Mesenchymal stem cell (in vitro differentiated cells and primary cell): Measurements from ENCODE around the gene KITLG.

ENCODE experiments used
- DNase-seq: peaks from one replicate; pipeline ENCODE4 v3.0.0-alpha.2; 2013
- H2AFZ ChIP-seq: one replicate; pipeline ENCODE4 v1.6.1; 2013; ENCODE audit warnings: low read depth, mild to moderate bottlenecking, control low read depth, inconsistent platforms, low read length, moderate library complexity
- H2AK5ac ChIP-seq: 2 replicates; pipeline ENCODE4 v1.6.1; 2013; ENCODE audit warnings: low read length, moderate library complexity, mild to moderate bottlenecking, inconsistent platforms; ENCODE audit not compliant: severe bottlenecking
- H2BK120ac ChIP-seq: one replicate; pipeline ENCODE4 v1.6.1; 2013; ENCODE audit warnings: low read depth, mild to moderate bottlenecking, inconsistent platforms, low read length, moderate library complexity
- H2BK12ac ChIP-seq, 2 experiments: one replicate each; pipeline ENCODE4 v1.6.1; 2013; ENCODE audit warnings: inconsistent platforms in 2 of 2, low read length in 2 of 2, mild to moderate bottlenecking in 2 of 2, moderate library complexity in 2 of 2, control low read depth in 1 of 2
- H2BK15ac ChIP-seq: one replicate; pipeline ENCODE4 v1.6.1; 2013; ENCODE audit warnings: mild to moderate bottlenecking, low read depth, inconsistent platforms; ENCODE audit not compliant: poor library complexity, severe bottlenecking
- H2BK5ac ChIP-seq: 2 replicates; pipeline ENCODE4 v1.6.1; 2013; ENCODE audit warnings: low read depth, mild to moderate bottlenecking, low read length, control low read depth, inconsistent platforms; ENCODE audit not compliant: poor library complexity, severe bottlenecking
- H3K14ac ChIP-seq, 2 experiments: one replicate each; pipeline ENCODE4 v1.6.1; 2013; ENCODE audit warnings: inconsistent platforms in 2 of 2, low read length in 2 of 2, control low read depth in 1 of 2, mild to moderate bottlenecking in 1 of 2, moderate library complexity in 1 of 2
- H3K18ac ChIP-seq, 2 experiments: one replicate each; pipeline ENCODE4 v1.6.1; 2013; ENCODE audit warnings: inconsistent platforms in 2 of 2, low read length in 2 of 2, control low read depth in 1 of 2, low read depth in 1 of 2, mild to moderate bottlenecking in 1 of 2
- H3K23ac ChIP-seq, 2 experiments: one replicate each; pipeline ENCODE4 v1.6.1; 2013; ENCODE audit warnings: inconsistent platforms in 2 of 2, low read length in 2 of 2, mild to moderate bottlenecking in 2 of 2, moderate library complexity in 2 of 2, control low read depth in 1 of 2
- H3K27ac ChIP-seq: 2 replicates; pipeline ENCODE4 v1.5.1; 2013; ENCODE audit warnings: mild to moderate bottlenecking, moderate library complexity, low read length, control low read depth, inconsistent platforms; ENCODE audit not compliant: poor library complexity, severe bottlenecking
- H3K27me3 ChIP-seq, 2 experiments: 2 replicates each; pipeline versions ENCODE4 v1.6.1 to v1.7.0; 2013; ENCODE audit warnings: low read length in 2 of 2, mild to moderate bottlenecking in 2 of 2, moderate library complexity in 2 of 2, control low read depth in 1 of 2, inconsistent platforms in 1 of 2; ENCODE audit not compliant: control insufficient read depth in 1 of 2, insufficient read depth in 1 of 2
- H3K36me3 ChIP-seq, 2 experiments: 2 replicates each; pipeline versions ENCODE4 v1.6.1 to v1.7.0; 2013; ENCODE audit warnings: low read length in 2 of 2, control low read depth in 1 of 2, inconsistent platforms in 1 of 2, low read depth in 1 of 2, mild to moderate bottlenecking in 1 of 2; ENCODE audit not compliant: insufficient read depth in 2 of 2, control insufficient read depth in 1 of 2
- H3K4ac ChIP-seq, 2 experiments: one replicate each; pipeline ENCODE4 v1.6.1; 2013; ENCODE audit warnings: inconsistent platforms in 2 of 2, low read length in 2 of 2, mild to moderate bottlenecking in 2 of 2, moderate library complexity in 2 of 2, control low read depth in 1 of 2, low read depth in 1 of 2
- H3K4me1 ChIP-seq: 2 replicates; pipeline ENCODE4 v1.6.1; 2013; ENCODE audit warnings: low read depth, low read length, control low read depth; ENCODE audit not compliant: control insufficient read depth, insufficient read depth
- H3K4me2 ChIP-seq: 2 replicates; pipeline ENCODE4 v1.6.1; 2013; ENCODE audit warnings: low read length, mild to moderate bottlenecking, inconsistent platforms; ENCODE audit not compliant: poor library complexity, severe bottlenecking
- H3K4me3 ChIP-seq, 2 experiments: 2 replicates each; pipeline versions ENCODE4 v1.5.1 to v1.7.0; 2013; ENCODE audit warnings: low read length in 2 of 2, mild to moderate bottlenecking in 2 of 2, control low read depth in 1 of 2, low read depth in 1 of 2; ENCODE audit not compliant: insufficient read depth in 1 of 2
- H3K79me1 ChIP-seq: replicated peaks from 2 replicates; pipeline ENCODE4 v1.6.1; 2013; ENCODE audit warnings: mild to moderate bottlenecking, control low read depth, low read length, inconsistent platforms; ENCODE audit not compliant: poor library complexity, severe bottlenecking
- H3K9ac ChIP-seq: 2 replicates; pipeline ENCODE4 v1.7.0; 2013; ENCODE audit warnings: mild to moderate bottlenecking, low read length, moderate library complexity
- H3K9me3 ChIP-seq: 2 replicates; pipeline ENCODE4 v1.7.0; 2013; ENCODE audit warnings: mild to moderate bottlenecking, low read length; ENCODE audit not compliant: control insufficient read depth
- H4K8ac ChIP-seq: one replicate; pipeline ENCODE4 v1.6.1; 2013; ENCODE audit warnings: inconsistent platforms, mild to moderate bottlenecking, low read length, moderate library complexity
- H4K91ac ChIP-seq: one replicate; pipeline ENCODE4 v1.6.1; 2013; ENCODE audit warnings: mild to moderate bottlenecking, low read length, inconsistent platforms
- WGBS: methylation state at CpG from one replicate; pipeline ENCODE4 v1.1.7; 2013; ENCODE audit warnings: mixed read lengths; 5-methylcytosine and 5-hydroxymethylcytosine counted together

Gene KITLG

DNA sequence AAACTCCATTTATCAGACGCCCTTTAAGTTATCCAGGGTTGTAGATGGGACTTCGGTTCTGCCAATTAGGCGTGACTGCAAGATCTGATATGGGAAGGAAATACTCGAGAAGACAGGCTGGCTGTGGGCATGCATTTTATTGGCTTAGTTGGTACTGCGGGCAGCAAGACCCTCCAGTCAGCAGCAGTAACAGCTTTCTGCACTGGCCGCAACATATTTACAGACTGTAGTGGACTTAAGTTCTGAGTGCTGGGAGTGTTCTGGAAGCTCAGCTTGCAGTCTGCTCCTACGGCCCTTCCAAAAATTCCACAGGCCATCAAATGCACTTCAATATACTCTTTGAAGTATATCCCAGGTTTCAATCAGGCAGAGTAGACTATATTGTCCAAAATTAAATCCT lies 21.1 kb downstream of the KITLG start:
- Histone ChIP-seq H3K4ac (peak overlapping the region; percentile 35 to 85), H3K36me3 (no peaks in the 10 kb centered on the region), H2BK12ac (peak overlapping the region; percentile 75 to 89), H3K4me3 (no peak overlapping the region), H3K9ac (peak overlapping the region; percentile 41), H2AK5ac (no peak overlapping the region), H4K8ac (peak overlapping the region; percentile 52), H2BK15ac (no peak overlapping the region), H4K91ac (peak overlapping the region; percentile 34), H3K9me3 (no peaks in the 10 kb centered on the region), H3K23ac (no peak overlapping the region), H2BK5ac (no peak overlapping the region), H3K4me1 (no peaks in the 10 kb centered on the region), H2BK120ac (no peak overlapping the region), H3K79me1 (peaks cover 9% of the 10 kb centered on the region), H3K4me2 (no peak overlapping the region), H3K18ac (peak overlapping the region; percentile 14 to 89), H3K14ac (no peak overlapping the region), H3K27ac (no peak overlapping the region), H3K27me3 (no peaks in the 10 kb centered on the region), H2AFZ (no peak overlapping the region)
- DNase-seq: no peak
- 96% methylated on average over 6 of the region's 7 CpGs for WGBS

DNA sequence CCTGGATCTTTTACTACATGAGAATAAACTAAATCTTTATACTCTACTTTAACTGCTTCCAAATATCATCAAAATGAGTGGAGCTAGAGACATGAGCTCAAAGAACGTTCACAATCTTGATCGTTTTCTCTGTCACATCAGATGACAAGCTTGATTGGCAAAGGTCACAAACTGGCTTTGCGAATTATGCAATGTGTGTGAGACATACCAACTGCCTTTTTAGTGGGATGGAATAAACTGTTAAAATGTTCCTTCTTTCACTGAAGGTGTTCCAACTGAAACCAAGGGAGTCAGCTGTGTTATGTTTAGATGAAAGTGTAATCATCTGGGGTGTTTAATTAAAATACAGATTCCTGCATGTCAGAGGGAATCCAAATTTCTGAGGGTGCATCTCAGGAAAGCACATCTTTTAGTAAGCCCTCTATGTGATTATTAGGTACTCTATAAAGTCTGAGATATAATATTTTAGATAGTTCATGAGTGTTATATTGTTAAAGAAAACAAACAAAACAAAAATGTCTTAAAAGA lies 21.9 kb downstream of the KITLG start:
- DNase-seq: no peak
- Histone ChIP-seq H2AFZ (no peak overlapping the region), H3K27ac (no peak overlapping the region), H3K9ac (no peak overlapping the region), H3K18ac (no peak overlapping the region), H2BK12ac (peak overlapping the region in 1 of 2 experiments; percentile 2), H3K23ac (no peak overlapping the region), H2BK5ac (no peak overlapping the region), H3K4me1 (no peaks in the 10 kb centered on the region), H2AK5ac (no peak overlapping the region), H4K8ac (no peak overlapping the region), H3K9me3 (no peaks in the 10 kb centered on the region), H3K36me3 (no peaks in the 10 kb centered on the region), H2BK15ac (no peak overlapping the region), H3K27me3 (no peaks in the 10 kb centered on the region), H3K4me2 (no peak overlapping the region), H3K79me1 (peaks cover 9% of the 10 kb centered on the region), H3K4ac (no peak overlapping the region), H3K14ac (no peak overlapping the region), H2BK120ac (no peak overlapping the region), H4K91ac (no peak overlapping the region), H3K4me3 (no peak overlapping the region)
- WGBS: 98% methylated on average over 3 of the region's 3 CpGs

DNA sequence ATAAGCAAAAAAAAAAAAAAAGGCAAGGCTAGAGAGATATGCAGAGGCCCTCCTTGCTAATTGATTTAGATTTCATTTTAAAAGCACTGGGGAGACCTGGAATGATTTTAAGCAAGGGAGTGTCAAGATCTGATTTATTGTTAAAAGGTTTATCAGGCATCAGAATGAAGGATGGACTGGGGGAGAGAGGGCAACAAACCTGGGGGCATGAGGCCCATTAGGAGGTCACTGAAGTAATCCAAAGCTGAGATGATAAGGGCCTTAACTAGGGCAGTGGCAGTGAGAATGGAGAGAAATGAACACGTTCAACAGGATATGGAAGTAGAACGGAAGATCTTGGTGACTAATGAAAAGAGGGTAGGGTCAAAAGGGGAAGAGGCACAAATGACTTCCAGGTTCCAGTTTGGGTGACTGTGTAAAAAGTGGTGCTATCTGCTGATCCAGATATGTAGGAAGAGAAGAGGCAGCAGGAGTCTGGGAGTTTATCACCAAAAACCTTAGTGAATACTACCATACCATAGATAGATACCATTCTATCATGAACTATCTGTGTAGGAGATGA lies 24.0 kb downstream of the KITLG start:
- 31% methylated on average over 2 of the region's 2 CpGs for WGBS
- Histone ChIP-seq H3K9ac (no peak overlapping the region), H3K36me3 (no peaks in the 10 kb centered on the region), H2AFZ (no peak overlapping the region), H3K4me2 (no peak overlapping the region), H3K18ac (no peak overlapping the region), H4K8ac (no peak overlapping the region), H2BK15ac (no peak overlapping the region), H3K27me3 (no peaks in the 10 kb centered on the region), H2BK120ac (no peak overlapping the region), H3K4me1 (no peaks in the 10 kb centered on the region), H3K9me3 (no peaks in the 10 kb centered on the region), H3K23ac (no peak overlapping the region), H2AK5ac (no peak overlapping the region), H4K91ac (peak overlapping the region; percentile 57), H3K79me1 (peaks cover 9% of the 10 kb centered on the region), H2BK12ac (no peak overlapping the region), H3K14ac (no peak overlapping the region), H3K4ac (no peak overlapping the region), H3K4me3 (no peak overlapping the region), H3K27ac (no peak overlapping the region), H2BK5ac (no peak overlapping the region)
- no peak for DNase-seq

DNA sequence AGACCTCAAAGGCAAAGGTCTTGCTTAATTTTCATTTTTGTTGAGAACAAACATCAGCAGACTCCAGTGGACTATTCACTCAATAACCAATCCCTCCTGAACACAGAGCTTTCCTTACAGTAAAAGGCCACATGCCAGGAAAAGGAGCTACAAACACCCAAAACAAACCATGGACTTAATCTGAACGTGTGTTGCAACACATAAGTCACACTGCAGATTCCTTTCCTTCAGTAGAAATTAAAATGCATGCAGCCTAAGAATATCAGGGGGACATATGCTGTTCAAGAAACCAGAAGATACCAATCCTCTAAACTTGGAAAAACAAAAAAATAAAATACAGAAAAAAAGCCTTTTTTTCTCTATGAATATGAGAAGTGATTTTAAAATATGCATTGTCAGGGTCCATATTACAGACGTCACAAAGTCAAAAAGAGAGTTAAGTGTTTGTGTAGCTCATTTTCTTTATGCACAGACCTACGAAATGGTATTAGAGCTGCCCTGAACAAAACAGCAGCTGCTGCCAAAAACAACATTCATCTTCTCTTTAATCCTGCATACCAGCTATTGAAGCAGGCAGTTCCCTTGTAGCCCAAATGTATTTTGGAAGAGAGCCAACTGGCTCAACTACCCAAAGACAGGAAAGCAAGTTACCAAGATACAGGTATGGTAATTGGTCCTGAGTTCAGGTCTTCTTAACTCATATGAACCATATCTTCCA lies 26.2 kb downstream of the KITLG start:
- Histone ChIP-seq H3K27ac (peak overlapping the region; percentile 59), H2BK5ac (no peak overlapping the region), H3K23ac (no peak overlapping the region), H2BK120ac (no peak overlapping the region), H3K18ac (no peak overlapping the region), H4K8ac (no peak overlapping the region), H2AK5ac (no peak overlapping the region), H4K91ac (no peak overlapping the region), H3K4me1 (no peaks in the 10 kb centered on the region), H3K4me2 (no peak overlapping the region), H3K14ac (no peak overlapping the region), H3K79me1 (peaks cover 12% of the 10 kb centered on the region), H3K36me3 (no peaks in the 10 kb centered on the region), H3K27me3 (no peaks in the 10 kb centered on the region), H2BK12ac (no peak overlapping the region), H3K9me3 (no peaks in the 10 kb centered on the region), H2AFZ (no peak overlapping the region), H3K9ac (peak overlapping the region; percentile 52), H3K4me3 (peak overlapping the region in 1 of 2 experiments; percentile 21), H2BK15ac (no peak overlapping the region), H3K4ac (no peak overlapping the region)
- WGBS: 32% methylated on average over 3 of the region's 3 CpGs
- peak; percentile 71 for DNase-seq
